Epithelial cell of prostate (primary cell): ENCODE data around the gene TCF7L2.

Experiments used
- DNase-seq: peaks from one replicate; pipeline ENCODE4 v3.0.0-alpha.2; 2011; ENCODE audit warnings: low read depth, low spot score
- H3K27ac ChIP-seq: fragments of 450-650 bp; 2 replicates; pipeline ENCODE4 v1.5.1; 2017; ENCODE audit warnings: mild to moderate bottlenecking

The TCF7L2 gene

DNA sequence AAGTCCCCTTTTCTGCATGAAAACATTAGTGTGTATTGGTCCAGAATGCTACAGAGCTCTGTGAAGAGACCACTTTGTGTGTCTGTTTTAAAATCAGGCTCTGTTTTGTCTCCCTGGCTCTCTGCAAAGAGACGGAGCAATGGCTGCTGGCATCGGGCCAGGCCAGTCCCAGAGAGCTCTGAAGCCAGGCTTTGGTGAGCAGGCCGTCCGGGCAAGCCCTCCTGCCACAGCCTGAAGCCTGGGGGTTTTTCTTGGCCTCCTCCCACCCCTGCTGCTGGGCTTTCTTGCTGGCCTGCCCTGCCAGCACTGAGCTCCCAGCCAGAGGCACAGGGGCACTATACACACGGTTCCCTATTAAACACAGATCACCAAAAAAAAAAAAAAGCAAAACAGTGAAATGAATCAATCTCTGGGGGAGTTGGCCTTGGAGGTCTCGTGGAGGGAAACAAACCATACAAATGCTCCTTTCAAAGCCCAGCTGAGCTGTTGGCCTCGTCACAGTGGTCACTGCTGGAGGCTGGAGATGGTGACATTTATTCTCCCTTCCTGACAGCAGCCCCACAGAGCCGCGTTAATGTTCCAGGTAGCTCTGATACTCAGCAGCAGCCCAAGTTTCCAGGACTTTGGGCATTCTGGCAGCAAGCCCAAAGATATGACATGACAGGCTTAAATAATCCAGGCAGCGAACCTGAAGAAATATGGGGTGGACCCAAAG, 237.2 kb downstream of the TCF7L2 start:
- H3K27ac ChIP-seq, result no peak overlapping the region
- DNase-seq, result no peak

DNA sequence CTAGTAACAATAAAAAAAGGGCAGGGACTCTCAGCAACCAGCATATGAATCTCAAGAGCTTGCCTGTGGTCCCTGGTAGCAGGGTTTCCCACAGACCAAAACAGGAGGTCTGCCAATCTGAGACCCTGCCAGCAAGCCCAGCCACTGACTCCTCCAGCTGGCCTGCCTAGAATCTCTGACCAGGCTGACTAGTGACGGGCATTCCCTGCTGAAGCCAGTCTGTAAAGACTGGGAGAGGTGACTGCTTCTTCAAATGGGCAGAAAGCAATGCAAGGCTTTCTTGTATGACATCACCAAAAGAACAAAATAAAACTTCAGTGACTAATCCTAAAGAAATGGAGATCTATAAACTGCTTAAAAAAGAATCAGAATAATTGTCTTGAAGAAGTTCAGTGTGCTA, 249.4 kb downstream of the TCF7L2 start:
- H3K27ac ChIP-seq, result no peak overlapping the region
- no peak for DNase-seq

DNA sequence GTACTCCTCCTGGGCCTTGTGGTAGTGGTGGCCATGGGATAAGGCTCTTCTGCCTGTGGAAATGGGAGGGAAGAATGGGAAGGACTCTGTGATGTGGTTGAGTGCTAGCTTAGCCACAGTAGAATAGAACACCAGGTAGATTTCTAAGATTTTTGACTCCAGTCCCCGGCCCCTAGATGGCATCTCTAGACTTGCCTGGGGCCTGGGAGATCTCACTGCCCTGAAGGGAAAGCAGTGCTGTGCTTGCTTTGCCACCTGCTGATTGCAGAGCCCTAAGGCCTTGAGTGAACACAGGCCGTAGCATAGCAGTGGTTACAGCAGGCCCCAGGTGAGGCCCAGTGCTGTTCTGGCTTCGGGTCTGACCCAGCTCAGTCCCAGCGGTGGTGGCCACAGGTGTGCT, 252.0 kb downstream of the TCF7L2 start:
- no peak overlapping the region for H3K27ac ChIP-seq
- DNase-seq, result no peak

DNA sequence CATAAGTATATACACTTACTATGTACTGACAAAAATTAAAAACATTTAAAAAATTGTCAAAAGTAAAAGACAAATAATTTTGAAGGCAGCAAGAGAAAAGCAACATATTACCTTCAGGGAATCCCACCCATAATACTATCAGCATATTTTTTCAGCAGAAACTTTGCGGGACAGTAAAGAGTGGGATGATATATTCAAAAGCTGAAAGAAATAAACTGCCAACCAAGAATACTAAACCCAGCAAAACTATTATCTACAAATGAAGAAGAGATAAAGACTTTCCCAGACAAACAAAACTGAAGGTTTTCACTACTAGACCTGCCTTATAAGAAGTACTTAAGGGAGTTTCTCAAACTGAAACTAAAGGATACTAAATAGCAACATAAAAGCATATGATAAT, 257.9 kb downstream of the TCF7L2 start:
- DNase-seq, result no peak

DNA sequence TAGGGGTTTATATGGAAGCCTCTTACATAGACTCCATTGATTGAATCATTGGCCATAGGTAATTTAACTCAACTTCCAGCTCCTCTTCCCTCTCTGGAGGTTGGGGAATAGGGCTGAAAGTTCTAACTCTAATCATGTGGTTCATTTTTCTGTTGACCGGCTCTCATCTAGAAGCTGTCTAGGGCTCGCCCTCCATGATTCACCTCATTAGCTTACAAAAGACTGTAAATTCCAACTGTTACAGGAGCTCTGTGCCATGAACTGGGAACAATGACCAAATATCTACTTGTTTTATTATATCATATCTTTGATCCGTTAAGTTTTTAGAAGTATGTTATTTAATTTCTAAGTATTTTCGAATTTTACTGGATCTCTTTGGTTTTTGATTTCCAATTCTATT, 263.0 kb downstream of the TCF7L2 start:
- no peak for DNase-seq
- no peak overlapping the region for H3K27ac ChIP-seq

More for the DNA sequence above, 257.9 kb downstream of the TCF7L2 start:
- no peak overlapping the region for H3K27ac ChIP-seq

DNA sequence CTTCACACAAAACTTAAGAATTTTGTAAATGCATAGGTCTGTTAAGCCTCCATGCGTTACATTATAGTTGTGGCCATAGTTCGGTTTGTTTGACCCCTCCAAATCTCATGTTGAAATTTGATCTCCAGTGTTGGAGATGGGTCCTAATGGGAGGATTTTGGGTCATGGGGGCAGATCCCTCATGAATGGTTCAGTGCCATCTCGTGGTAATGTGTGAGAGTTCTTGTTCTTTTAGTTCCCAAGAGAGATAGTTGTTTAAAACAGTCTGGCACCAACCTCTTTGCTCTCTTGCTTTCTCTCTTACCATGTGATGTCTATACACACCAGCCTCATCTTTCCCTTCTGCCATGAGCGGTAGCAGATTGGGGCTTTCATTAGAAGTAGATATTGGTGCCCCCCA, 264.3 kb downstream of the TCF7L2 start:
- H3K27ac ChIP-seq, result no peak overlapping the region
- DNase-seq, result no peak

DNA sequence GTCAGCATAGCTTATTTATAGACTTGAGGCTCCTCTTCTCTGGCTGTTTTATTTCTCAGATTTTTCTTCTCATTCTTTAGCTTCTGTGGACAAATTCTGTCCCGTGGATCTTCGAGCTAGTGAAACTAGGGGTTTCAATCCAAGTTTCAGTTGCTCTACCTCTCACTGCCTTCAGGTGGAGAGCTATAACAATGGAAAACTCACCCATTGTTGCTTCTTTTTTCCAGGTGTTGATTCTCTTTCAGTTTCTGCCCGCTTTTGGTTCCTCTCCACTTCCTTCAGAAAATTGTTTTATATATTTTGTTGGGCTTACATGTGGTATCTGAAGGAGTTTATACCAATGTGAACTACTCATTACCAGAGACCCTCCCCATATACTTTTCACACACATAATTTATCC, 266.1 kb downstream of the TCF7L2 start:
- no peak overlapping the region for H3K27ac ChIP-seq
- no peak for DNase-seq
